HG03354 (cell line): ENCODE data around the gene SPRYD7.
"Not testable (repeated sequence)": the region's sequence is repeated elsewhere in the genome, so short reads cannot be mapped to it uniquely, and the experiment has no call there.

Experiments
- ATAC-seq: cut with Tn5 transposase; IDR thresholded peaks from one replicate; pipeline ENCODE4 v1.9.1; 2021; ENCODE audit warnings: mild to moderate bottlenecking; ENCODE audit not compliant: unreplicated experiment, poor library complexity, severe bottlenecking

Gene SPRYD7, protein sequence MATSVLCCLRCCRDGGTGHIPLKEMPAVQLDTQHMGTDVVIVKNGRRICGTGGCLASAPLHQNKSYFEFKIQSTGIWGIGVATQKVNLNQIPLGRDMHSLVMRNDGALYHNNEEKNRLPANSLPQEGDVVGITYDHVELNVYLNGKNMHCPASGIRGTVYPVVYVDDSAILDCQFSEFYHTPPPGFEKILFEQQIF

DNA sequence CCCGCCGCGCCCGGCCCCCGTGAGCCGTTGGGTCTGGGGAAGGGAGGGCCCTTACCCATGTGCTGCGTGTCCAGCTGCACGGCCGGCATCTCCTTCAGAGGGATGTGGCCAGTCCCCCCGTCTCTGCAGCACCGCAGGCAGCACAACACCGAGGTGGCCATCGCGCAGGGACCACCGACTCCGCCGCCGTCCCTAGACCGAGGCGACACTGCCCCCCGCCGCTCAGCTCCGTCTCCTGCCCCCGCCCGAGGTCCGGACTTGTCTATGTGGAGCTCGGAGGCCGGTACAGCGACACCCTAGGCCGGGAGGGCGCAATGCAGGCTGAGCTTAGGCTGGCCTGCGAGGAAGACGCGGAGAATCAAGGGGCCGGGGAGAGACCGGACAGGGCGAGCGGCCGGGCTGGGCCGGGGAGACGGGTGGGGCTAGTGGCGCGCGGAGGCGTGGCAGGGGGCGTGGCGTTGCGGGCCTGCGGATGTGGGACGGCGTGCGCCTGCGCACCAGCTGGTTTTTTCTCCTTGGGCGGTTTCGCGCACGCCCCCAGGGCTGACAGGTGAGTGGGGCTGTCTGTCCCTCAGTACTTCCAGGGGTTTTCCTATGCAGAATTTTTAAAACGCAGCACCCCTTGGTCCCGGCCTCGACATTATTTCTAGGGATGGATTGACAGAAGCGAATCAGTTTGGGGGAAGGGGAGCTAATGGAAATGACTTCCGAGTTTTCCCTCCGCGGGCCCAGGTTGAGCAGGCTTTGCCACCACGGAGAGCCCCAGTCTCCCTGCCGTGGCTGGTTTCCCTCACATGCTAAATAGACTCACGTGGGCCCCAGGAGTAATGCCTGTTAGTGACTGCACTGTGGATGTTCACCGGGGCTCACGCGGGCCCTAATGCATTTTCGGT is at the start of gene SPRYD7:
SPRYD7 (minus strand) TSS at position 266 of the 893 bp plus-strand sequence; CDS start at position 161, 105 bp downstream.
- peak; percentile 99 for ATAC-seq

DNA sequence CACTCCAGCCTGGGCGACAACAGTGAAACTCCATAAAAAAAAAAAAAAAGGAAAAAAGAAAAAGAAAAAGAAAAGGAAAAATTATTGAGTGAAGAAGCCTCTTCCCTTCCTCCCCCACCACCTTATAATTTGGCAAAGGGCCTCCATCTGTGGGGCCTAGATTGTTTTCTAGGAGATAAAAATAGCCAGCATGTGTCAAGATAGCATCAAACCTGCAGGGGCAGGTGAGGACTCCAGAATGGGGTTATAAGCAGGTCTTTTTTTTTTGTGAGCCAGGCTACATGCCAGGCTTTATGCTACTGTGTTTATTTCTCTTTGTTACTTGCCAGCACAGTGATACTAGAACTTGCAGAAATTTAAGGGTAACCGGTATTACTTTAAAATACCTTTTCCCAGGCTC is 49.0 kb upstream of the SPRYD7 start:
- no peak for ATAC-seq

DNA sequence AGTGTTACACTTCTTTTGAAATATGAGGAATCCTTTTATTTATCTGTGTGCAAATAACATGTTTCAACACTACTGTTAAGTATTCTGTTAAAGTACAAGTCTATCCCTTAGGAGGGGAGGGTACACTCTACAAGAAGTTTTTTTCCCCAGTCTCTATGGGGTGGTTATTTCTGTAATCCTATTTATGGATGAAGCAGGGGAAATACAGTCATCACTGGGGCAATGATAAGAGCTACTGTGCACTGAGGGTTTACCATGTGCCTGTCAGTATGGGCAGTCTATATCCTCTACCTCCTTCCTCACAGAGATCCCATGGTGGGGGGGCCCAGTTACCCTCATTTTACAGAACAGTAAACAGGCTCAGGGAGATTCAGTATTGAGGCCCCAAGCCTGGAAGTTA is 44.1 kb upstream of the SPRYD7 start:
- no peak for ATAC-seq

DNA sequence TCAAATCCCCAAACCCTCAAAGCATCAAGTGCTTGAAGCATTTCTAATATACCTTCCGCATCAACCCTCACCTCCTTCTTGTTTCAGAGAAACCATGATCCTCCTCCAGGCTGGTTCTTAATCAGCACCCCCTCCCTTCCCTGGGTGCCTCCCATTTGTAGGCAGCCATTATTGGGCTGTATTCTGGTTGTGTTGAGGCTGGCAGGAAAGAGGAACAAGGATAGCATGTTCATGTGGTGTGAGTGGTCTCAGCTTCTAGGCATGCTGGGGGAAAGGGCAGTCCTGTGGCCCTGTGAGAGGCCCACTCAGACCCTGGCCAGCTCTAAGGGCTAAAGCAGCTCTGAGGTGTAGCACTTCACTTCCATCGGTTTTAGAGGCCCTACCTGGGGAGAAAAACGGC is 41.9 kb upstream of the SPRYD7 start:
- no peak for ATAC-seq

DNA sequence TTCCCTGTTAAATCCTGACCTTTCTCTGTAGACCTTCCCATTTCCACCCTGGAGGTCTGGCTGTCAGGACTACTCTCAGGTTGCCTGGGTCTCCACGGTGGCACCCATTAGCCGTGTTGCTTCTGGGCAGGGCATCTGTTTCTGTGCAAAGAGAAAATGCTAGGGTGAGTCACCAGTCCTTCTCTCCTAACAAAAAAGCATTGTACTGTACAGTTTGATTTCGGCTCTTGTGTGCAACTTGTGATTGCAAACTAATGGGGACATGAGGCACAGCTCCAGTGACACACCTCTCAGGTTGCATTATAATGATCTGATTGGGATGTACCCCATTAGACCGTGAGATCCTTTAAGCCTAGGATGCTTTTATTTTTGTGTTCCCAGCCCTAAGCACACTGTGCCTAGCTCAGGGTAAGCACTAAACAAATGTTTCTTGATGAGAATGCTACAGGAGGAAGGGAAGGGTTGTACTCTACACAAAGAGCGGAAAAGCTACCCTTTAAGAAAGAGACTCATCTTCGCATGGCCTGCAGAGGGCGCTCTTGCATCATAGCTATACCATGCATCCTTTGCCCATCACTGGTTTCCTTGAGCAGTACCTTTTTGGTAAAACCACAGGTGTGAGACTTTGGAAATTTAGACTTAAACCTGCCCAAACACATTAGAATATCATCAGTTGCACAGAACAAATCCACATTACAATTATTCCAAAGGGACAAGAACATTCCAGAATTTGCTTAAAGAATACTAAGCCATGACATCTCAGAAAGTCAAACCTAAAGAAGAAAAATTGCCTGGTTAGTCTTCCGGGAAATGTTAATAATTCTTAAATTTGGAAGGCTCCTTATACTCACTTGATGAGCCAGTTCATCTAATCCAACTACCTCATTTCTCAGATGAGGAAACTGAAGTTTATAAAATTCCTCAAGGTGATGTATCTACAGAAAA is 40.4 kb upstream of the SPRYD7 start:
- ATAC-seq, result peak; percentile 78

DNA sequence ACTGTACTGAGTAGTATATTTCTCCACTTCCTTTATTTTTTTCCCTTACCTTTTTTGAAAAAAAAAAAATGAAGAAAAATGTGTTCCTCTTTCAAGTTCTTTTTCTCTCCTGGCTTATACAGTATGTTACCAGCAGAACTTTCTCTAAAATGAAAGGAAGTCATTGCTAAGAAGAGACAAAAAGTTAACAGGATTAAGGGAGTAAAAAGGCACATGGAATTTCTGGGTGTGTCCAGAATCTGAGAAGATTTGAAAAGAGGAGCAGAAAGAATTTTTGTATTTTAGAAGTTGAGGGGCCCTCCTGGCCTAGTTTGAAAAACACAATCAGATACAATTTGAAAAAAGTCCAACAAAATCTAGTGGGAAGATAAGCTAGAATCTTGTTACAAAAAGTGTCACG is 39.7 kb upstream of the SPRYD7 start:
- no peak for ATAC-seq

DNA sequence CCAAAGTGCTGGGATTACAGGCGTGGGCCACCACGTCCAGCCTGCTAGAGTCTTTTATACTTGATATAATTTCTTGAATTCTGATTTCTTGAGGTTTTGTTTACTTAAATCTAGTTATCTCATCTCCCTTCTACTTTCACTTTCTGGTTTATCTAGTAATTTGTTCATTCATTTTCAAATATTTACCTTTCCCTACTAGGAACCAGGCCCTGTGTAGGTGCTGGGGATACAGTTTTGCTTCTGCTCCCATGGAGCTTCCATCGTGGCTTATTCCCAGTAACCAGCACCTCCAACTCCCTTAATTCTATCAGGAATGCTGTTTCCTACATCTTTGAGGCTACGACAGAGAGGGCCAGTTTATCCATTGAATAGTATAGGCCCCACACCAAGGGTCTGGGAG is 36.6 kb upstream of the SPRYD7 start:
- no peak for ATAC-seq

DNA sequence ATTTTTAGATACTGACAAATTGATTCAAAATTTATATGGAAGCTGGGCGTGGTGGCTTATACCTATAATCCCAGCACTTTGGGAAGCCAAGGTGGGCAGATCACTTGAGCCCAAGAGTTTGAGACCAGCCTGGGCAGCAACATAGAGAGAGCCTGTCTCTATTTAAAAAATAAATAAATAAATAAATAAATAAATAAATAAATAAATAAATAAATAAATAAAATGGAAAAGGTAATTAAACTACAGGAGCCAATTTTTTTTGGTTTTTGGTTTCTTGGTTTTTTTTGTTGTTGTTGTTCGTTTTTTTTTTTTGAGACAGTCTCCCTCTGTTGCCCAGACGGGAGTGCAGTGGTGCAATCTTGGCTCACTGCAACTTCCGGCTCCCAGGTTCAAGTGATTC is 31.3 kb upstream of the SPRYD7 start:
- no peak for ATAC-seq

DNA sequence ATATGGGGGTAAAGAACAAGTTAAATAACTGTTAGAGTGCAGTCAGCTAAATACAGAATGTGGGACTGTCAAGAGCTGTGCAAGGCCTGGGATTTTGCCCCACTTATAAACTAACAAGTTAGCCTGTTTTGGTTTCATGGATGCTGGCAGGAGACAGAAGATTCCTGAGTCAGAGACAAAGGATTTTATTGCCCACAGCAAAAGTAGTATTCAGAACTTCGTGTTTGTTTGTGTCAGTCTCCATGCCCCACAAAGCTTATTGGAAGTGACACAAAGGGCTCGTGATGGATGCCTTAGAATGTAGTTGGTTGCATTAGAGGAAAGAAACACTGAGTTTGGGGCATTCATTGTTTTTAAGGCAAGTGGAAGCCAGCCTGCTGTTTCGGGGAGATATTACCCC is 22.2 kb upstream of the SPRYD7 start:
- no peak for ATAC-seq

DNA sequence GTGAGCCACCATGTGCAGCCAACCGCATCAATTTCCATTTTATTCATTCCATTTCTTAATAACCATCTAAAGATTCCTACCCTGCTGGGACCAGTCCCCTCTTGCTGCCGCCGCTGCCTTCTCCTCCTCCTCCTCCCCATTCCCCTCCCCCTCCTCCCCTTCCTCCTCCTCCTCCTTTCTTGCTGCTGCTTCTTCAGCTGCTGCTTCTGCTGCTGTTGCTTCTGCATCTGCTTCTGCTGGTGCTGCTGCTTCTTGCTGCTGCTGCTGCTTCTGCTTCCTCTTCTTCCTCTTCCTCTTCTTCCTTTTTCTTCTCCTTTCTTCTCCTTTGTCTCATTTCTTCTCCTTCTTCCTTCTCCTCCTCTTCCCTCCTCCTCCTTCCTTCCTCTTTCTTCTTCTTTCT is 20.0 kb upstream of the SPRYD7 start:
- no peak for ATAC-seq

DNA sequence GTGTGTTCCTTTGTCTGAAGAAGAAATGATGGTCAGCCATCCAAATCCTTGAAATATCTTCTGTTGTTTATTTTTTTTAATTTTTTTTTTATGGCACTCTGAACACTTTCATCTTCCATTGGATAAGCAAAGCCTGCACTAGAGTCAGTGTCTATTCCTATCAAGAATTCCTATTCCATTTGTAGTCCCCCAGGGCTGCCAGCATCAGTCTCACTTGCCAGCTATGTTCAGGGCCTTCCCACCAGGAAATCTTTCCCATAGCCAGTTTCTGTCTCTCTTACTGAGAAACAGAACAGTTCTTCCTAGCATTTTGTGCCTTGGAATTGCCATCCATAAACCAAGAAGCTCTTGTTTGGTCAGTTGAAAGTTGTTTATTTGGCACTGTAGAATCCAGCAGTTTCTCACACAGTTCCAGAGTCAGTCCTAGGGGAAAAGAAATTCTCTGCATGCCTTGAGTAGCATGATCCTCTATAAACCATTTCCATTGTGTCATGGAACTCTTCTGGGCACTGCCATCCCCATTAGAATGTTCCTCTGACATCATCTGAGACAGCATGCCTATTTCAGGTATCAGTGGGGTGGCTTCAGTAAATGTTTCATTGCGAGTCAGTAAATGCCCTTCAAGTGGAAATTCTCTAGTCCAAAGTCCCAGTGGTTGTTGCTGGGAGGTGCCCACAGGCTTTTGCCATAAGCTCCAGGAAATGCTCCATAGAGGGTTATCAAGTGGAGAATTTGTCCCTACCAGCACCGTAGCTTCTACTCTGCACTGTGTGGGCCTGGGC is 18.7 kb upstream of the SPRYD7 start:
- no peak for ATAC-seq

DNA sequence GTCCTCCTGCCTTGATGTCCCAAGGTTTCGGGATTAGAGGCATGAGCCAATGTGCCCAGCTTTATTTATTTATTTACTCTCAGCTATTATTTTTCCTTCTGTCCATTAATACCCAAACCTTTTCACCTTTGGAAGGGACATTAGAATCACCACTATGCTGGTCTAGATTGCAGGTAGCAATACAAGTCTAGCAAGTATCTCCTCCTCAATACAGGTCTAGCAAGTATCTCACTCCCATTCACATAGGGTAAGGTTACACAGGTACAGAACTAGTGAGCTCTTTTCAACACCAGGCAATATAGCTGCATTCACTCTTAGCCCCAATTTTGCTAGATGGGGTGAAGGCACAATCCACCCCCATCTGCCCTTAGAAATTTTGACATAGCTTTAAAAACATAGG is 17.4 kb upstream of the SPRYD7 start:
- no peak for ATAC-seq

DNA sequence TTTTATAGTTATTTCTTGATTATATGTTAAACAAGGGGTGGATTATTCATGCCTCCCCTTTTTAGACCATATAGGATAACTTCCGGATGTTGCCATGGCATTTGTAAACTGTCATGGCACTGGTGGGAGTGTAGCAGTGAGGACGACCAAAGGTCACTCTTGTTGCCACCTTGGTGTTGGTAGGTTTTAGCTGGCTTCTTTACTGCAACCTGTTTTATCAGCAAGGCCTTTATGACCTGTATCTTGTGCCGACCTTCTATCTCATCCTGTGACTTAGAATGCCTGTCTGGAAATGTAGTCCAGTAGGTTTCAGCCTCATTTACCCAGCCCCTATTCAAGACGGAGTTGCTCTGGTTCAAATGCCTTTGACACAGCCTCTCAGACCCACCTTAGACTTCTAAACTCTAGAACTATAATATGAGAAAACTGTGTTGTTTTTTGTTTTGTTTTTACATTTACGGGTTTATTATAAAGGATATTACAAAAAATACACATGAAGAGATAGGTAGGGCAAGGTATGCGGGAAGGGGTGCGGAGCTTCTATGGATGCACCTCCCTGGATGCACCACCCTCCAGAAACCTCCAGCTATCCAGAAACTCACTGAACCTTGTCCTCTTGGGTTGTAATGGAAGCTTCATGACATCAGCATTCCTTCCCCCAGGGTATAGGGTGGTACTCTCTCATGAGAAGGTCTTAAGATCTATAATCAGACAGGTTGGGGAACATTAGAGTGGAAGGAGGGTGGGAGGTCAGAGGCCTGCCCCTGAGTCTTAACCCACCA is 15.8 kb upstream of the SPRYD7 start:
- ATAC-seq, result no peak

DNA sequence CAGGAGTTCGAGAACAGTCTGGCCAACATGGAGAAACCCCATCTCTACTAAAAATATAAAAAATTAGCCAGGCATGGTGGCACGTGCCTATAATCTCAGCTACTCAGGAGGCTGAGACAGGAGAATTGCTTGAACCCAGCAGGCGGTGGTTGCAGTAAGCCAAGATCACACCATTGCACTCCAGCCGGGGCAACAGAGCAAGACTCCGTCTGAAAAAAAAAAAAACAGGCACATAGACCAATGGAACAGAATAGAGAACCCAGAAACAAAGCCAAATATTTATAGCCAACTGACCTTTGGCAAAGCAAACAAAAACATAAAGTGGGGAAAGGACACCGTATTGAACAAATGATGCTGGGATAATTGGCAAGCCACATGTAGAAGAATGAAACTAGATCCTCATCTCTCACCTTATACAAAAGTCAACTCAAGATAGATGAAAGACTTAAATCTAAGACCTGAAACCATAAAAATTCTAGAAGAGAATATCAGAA is 12.7 kb upstream of the SPRYD7 start:
- not testable (repeated sequence) for ATAC-seq

DNA sequence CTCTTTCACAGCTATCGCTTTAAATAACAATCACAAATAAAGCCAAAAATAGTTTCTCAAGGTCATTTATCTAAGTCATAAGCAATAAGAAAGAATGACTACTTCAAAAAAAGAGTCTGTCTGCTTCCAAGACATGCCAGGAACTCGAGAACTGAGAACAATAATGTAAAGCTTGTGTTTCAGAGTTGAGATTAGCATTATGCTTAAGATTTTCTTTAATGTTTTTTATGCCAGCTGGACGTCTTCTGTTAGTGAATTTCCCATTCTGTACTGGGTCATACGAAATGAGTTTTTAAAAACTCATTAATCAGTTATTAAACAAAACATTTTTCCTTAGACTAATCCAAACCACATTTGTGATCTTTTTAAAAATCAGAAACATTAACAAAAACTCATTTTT is 3.2 kb upstream of the SPRYD7 start:
- no peak for ATAC-seq

DNA sequence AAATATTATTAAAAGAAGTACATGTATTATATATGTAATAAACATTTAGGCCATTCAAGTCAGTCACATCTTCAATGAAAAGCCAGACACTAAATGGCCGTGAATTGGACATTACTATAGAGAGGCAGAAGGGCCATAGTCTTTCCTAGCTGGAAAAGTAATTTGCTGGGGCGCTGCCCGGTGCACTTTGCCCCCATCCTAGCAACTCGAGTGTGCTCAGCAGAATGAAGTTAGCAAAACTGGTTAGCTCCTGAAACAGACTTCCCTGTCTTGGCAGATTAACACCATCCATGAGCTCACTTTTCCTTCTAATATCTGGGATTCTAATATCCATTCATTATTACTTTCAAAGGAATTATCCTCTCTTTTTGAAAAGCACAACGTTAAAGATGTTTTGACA is 2.8 kb upstream of the SPRYD7 start:
- ATAC-seq, result no peak

DNA sequence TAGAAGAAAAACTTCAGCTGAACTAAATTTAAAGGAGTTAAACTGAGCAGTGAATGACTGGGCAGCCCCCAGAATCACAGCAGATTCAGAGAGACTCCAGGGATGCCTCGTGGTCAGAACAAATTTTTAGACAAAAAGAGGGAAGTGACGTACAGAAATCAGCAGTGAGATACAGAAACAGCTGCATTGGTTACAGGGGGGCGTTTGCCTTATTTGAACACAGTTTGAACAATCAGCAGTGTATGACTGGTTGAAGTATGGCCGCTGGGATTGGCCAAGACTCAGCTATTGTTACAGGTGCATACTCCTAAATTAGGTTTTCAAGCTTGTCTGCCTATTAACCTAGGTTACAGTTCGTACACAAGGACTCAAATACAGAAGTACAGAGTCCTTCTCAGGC is 2.2 kb upstream of the SPRYD7 start:
- no peak for ATAC-seq

DNA sequence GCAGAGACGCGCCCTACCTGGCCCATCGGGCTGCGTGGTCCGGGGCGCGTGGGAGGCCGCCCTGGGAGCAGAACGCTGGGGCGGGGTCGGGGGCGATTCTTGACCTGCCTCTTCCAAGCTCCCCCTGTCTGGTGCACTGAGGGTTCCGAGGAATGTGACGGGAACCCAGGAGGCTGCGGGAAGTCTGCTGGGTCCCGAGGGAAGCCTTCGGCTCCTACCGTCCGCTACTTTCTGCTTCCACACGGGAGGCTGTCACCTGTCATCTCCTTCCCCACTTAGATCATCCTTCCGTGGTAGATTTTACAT is 781 bp upstream of the SPRYD7 start:
- no peak for ATAC-seq
